Measurements from ENCODE around the gene MOB1B.
A peak's percentile ranks its signal among the peaks of the same experiment; 100 is the strongest.
"Not testable (repeated sequence)": the region's sequence is repeated elsewhere in the genome, so short reads cannot be mapped to it uniquely, and the experiment has no call there.

Gene MOB1B

DNA sequence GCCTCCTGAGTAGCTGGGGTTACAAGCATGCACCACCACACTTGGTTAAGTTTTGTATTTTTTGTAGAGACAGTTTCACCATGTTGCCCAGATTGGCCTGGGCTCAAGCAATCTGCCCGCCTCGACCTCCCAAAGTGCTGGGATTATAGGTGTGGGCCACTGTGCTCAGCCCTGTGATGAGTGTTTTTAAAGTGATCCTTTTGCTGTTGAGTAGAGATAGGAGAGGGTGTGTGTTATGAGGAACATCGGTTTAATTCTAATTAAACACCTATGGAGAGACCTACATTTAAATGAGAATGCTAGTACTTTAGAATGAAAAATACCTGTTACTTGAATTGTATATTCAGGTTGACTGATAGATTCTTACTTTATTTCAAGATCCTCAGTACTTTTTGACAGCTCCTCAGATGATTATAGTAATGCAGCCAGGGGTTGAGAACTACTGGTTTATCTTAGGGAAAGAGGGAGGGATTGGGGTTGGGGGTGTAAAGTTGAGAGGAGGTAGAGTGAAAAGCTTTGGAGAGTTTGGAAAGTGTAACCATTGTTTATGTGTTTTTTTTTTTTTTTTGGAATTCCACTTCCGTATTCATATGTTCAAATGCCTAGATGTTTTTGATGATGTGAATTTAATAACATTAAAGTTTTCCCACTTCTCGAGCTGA, 54.5 kb downstream of the MOB1B start:
- DNase-seq (ENCODE audit: low read depth): no peak

- no peak for DNase-seq (ENCODE audit: low read depth)
Measured at GRCh38 chr4:70958681-70959080, 56.5 kb downstream of the MOB1B start.

DNA sequence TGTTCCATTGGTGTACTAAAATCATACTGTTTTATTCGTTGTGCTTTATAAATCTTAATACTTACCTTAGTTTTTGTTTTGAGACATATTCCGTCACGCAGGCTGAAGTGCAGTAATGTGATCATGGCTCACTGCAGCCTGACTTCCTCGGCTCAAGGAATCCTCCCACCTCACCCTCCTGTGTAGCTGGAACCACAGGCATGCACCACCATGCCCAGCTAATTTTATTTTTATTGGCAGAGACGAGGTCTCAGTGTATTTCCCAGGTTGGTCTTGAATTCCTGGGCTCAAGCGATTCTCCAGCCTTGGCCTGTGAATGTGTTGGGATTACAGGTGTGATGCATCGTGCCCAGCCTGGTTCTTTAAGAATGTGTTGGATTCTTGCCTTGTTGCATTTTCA, 66.9 kb downstream of the MOB1B start:
- no peak for DNase-seq (ENCODE audit: low read depth)

- DNase-seq (ENCODE audit: low read depth): no peak
Measured at GRCh38 chr4:70976252-70976651, 74.1 kb downstream of the MOB1B start.

- no peak for DNase-seq (ENCODE audit: low read depth)
Measured at GRCh38 chr4:70979445-70980008, 77.4 kb downstream of the MOB1B start.

DNA sequence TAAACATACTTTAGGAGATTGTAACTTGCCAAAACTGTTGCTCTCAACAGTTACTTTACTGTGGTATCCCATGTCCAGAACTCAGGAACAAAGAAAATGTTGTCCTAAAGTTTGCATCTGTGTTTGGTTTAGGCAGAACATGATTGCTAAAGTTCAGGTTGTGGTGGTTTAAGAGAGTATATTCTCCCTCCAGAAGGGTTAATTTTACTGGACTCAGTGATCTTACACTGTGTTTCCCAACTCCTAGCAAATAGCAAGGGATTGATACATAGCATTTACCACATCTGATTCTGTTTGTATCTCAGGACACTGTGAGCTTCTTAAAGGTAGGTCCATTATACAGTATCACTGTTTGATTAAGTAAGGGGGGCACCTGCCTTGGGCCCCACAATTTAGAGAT, 78.0 kb downstream of the MOB1B start:
- DNase-seq (ENCODE audit: low read depth): no peak

DNA sequence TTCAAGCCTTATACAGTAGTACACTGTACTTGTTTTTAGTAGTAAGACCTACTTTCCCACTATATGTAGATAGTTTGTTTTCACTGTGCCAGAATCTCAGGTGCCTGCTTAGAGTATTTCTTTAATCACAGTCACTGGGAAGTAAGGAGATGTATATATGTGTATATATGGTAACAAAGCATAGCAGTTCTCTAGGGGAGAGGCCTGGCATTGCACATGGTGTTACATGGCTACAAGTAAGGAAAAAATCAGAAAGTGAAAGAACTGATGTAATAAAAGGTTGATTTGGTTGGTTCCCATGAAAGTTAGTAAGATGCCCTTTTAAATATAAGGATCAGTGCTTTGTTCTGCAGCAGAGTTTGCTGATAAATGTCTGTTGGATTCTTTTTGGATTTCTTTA, 81.9 kb downstream of the MOB1B start:
- DNase-seq (ENCODE audit: low read depth): no peak

GRCh38 chr4:70984589-70984988, 82.4 kb downstream of the MOB1B start:
- no peak for DNase-seq (ENCODE audit: low read depth)

DNA sequence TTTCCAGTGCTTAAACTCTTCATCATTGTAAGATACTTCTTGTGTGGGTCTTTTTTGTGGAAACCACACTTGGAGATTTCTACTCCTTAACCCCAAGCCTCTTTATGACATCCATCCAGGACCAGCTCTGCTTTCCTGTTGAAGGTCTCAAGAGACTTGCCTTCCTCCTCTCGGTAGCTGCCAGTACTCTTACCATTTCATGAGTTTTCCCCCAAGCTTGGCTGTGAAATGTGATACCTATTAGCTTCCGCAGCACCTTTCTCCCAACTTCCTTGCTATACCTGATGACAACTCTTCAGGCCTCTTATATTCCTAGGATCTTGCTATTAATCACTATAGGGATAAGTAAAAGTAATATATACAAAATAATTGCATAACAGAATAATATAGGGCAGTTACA, 89.4 kb downstream of the MOB1B start:
- no peak for DNase-seq (ENCODE audit: low read depth)

DNA sequence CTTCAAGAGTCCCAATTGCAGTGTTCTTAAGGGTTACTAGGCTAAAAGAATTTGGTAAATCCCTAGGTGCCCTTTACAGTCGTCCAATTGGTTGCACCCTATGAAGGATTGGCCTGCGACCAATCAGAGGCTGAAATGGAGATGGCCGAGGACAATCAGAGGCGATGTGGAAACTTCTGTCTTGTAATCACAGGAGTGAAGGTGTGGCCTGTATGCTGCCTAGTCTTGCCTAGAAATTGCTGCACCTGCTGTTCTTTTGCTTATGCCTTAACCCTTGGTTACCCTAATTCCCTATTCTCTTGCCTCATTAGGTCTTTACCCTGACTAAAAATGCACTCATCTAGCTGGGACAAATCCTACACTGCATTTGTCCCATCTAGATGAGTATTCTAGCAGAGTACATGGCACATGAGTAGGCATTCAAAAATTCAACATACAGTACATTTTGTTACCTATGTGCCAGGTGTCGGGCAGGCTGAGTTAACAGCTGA, 90.3 kb downstream of the MOB1B start:
- no peak for DNase-seq (ENCODE audit: low read depth)

DNA sequence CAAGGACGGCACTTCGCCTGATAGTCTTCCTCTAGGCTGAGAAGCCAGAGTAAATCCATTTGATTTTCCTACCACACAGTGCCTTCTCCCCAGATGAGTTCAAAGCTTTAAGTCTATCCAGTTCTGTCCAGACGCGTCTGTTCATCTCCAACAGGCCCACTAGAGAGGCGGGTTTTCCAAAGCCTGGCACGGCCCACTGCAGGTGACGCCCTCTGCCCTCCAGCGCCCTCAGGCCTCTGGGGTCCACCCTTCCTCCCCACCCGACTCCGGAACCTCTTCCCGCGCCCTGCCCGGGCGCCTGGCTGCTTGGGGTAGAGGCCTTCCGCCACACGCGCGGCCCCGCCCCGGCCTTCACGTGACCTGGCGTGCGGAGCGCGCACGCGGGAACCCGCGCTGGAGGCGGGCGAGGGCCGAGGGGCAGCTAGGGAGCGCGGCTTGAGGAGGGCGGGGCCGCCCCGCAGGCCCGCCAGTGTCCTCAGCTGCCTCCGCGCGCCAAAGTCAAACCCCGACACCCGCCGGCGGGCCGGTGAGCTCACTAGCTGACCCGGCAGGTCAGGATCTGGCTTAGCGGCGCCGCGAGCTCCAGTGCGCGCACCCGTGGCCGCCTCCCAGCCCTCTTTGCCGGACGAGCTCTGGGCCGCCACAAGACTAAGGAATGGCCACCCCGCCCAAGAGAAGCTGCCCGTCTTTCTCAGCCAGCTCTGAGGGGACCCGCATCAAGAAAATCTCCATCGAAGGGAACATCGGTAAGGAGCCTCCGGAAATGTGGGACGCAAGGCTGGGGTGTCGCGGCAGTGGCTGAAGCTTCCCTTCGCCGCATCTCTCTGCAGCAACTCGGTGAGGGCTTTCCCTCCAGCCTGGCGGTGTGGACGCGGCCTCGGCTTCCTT, 91.3 kb downstream of the MOB1B start, which contains the start of gene DCK:
Gene DCK, plus strand, starts transcription at position 469 of the 888 bp plus-strand sequence. Its CDS starts 187 bp downstream, at position 656.
- DNase-seq (ENCODE audit: low read depth): peak; percentile 78

- DNase-seq (ENCODE audit: low read depth): peak; percentile 43
Measured at GRCh38 chr4:70994069-70994366, 91.8 kb downstream of the MOB1B start.

DNA sequence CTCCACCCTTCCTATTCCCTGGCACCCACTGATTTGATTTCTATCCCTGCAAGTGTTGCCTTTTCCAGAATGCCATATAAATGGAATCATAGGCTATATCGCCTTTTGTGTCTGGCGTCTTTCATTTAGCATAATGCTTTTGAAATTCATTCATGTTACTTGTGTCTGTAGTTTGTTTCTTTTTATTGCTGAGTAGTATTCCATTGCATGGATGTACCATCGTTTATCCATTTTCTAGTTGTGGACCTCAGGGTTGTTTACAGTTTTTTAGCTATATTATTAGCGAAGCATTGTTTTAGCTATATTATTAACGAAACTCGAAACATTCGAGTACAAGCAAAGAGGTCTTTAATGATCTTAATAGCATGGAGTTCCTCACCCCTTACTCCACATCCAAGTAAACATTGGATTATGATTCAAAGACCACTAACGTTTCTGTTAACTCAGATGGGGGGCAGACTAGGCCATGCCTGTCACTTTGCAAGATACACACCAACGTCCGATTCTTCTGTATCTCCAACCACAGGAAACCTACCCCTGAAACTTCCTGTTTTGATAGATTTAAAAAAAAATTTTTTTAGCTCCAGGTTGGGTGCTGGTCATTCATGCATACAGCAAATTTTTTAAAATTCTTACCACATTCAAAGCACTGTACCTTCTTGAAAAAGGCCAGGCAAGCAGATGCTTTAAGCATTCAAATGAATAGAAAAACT, 92.4 kb downstream of the MOB1B start:
- peak; percentile 49 for DNase-seq (ENCODE audit: low read depth)

DNA sequence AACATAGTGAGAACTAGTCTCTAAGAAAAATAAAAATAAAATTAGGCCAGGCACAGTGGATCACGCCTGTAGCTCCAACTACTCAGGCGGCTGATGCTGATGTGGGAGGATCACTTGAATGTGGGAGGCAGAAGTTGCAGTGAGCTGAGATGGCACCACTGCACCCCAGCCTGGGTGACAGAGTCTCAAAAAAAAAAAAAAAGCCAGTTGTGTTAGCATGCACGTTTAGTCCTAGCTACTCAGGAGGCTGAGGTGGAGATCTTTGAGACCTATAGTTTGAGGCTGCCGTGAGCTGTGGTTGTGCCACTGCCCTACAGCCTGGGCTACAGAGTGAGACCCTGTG, 93.8 kb downstream of the MOB1B start:
- no peak for DNase-seq (ENCODE audit: low read depth)

DNA sequence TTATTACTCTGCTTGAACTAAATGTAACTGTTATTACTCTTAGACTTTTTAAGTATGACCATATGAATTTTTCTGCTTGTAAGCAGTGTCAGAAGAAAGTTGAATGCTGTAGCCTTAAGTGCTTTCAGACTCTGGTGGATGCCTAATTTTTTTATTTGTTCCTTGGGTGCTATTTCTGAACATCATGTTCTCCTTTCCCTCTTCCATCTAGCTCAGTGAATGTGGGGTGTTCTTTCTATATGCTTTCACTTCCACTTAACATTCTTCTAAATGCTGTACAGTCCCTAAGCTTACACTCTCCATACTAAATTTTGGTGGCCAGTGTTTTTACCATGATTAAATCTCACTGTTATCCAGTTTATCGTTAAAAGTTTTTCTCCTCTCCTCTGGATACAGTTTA, 94.9 kb downstream of the MOB1B start:
- DNase-seq (ENCODE audit: low read depth): no peak

- peak; percentile 32 for DNase-seq (ENCODE audit: low read depth)
Measured at GRCh38 chr4:70997546-70997945, 95.4 kb downstream of the MOB1B start.

- DNase-seq (ENCODE audit: low read depth): not testable (repeated sequence)
Measured at GRCh38 chr4:70999639-71000038, 97.5 kb downstream of the MOB1B start.

GRCh38 chr4:71001363-71001762, 99.2 kb downstream of the MOB1B start:
- DNase-seq (ENCODE audit: low read depth): not testable (repeated sequence)

- DNase-seq (ENCODE audit: low read depth): no peak
Measured at GRCh38 chr4:71004281-71004851, 102.2 kb downstream of the MOB1B start.

DNA sequence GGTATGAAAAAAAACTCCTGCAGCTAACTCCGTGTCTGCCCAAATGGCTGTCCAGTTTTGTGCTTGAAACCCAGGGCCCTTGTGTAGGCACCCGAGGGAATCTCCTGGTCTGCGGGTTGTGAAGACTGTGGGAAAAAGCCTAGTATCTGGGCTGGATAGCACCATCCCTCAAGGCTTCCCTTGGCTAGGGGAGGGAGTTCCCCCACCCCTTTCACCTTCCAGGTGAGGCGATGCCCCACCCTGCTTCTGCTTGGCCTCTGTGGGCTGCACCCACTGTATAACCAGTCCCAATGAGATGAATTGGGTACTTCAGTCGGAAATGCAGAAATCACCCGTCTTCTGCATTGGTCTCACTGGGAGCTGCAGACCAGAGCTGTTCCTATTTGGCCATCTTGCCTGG, 102.9 kb downstream of the MOB1B start:
- not testable (repeated sequence) for DNase-seq (ENCODE audit: low read depth)

- DNase-seq (ENCODE audit: low read depth): no peak
Measured at GRCh38 chr4:71006203-71006907, 104.2 kb downstream of the MOB1B start.

DNA sequence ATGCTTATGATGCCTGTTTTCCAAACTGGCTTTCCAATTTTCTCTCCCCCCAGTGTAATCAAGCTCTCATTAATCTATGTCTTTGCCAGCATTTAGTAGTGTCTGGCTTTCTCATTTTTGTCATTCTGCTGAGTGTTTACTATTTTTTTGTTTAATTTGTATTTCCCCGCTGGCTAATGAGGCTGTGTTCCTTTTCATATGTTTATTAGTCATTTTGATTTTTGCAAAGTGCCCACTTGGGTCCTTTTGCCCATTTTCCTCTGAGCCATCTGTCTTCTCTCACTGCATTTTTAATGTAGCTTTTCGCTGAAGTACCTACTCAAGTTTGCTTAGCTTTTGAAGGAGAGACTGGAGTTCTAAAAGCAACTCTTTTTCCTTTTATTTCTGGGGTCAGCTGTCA, 106.0 kb downstream of the MOB1B start:
- DNase-seq (ENCODE audit: low read depth): no peak

Data from CMK (cell line).